ENCODE results near the gene L3MBTL4. TPM values are rescaled to one million over a fixed set of nuclear protein-coding genes. Genes with fewer than 3 reads are reported as not detected.

L3MBTL4 gene
- total RNA-seq, 6 experiments from 2014 or later: not detected

DNA sequence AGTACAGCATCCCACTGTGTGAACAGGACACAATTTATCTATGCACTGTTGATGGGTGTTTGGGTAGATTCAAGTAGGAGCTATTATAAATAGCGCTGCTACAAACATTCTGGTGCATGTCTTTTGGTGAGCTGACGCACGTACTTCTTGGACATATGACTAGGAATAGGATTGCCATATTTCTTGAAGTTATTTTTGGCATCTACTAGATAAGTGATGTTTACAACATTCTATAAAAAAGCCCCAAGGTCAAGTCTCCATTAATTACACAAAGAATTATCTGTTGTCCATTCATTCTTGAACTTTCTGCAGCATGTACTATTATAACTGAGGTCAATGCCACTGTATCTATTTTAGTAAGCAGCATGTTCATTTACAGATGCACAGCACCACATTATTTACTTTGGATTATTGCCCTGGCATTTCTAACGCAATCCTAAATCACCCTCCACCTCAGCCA, 293.9 kb downstream of the L3MBTL4 start:
- Mint-ChIP-seq H3K9me3 (peaks cover 14% of the 10 kb centered on the region), H3K4me1 (ENCODE audit: low read depth) (no peaks in the 10 kb centered on the region), H3K36me3 (ENCODE audit: low read depth) (no peaks in the 10 kb centered on the region; the same call in 1 of the 2 replicates), H3K4me3 (no peak overlapping the region), H3K27me3 (ENCODE audit: insufficient read depth) (no peaks in the 10 kb centered on the region; the same call in 1 of the 2 replicates), H3K27ac (no peak overlapping the region)
- DNase-seq: no peak
- TF ChIP-seq CTCF (IDR thresholded peaks at IDR 0.05): no peak

DNA sequence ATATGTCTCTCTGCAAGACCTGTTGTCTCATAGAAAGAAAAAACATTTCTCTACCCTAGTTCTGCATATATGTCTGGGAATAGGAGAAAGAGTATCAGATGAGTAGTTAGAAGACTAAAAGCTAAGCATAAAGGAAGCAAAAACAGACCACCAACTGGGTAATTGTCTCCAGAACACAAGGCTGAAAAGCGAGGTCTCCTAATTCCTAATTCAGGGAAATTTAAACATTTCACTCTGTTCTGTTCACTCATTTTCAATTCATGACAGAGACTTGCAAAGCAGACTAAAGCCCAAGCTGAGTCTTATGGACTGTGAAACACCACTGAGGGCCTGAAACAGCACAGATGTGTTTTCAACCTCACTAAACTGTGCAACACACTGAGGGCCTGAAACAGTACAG, 294.9 kb downstream of the L3MBTL4 start:
- H3K4me1 Mint-ChIP-seq (ENCODE audit: low read depth): no peaks in the 10 kb centered on the region
- no peaks in the 10 kb centered on the region; the same call in 1 of the 2 replicates for H3K27me3 Mint-ChIP-seq (ENCODE audit: insufficient read depth)
- no peak for TF ChIP-seq CTCF (IDR thresholded peaks at IDR 0.05)
- no peak overlapping the region for H3K27ac Mint-ChIP-seq
- no peak for DNase-seq
- no peaks in the 10 kb centered on the region; the same call in 1 of the 2 replicates for H3K36me3 Mint-ChIP-seq (ENCODE audit: low read depth)
- H3K4me3 Mint-ChIP-seq: no peak overlapping the region
- peaks cover 24% of the 10 kb centered on the region for H3K9me3 Mint-ChIP-seq

DNA sequence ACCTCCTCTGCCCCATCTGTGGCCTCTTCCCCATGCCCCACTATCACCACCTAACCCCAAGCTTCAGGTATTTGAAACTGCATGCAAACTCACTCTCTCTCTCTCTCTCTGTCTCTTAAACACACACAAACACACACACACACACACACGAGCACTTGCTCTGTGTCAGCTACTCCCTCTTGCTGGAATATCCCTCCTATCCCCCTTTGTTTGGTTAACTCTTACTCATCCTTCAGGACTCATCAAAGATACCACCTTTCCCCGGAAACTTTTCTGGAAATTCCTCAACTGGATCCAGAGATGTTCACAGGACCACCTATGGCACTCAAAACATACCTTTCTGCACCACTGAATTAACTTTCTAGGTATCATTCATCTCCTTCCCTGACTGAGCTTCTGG, 296.6 kb downstream of the L3MBTL4 start:
- no peak overlapping the region for H3K4me3 Mint-ChIP-seq
- H3K4me1 Mint-ChIP-seq (ENCODE audit: low read depth): no peaks in the 10 kb centered on the region
- TF ChIP-seq CTCF (IDR thresholded peaks at IDR 0.05): no peak
- peaks cover 28% of the 10 kb centered on the region for H3K9me3 Mint-ChIP-seq
- DNase-seq: no peak
- H3K36me3 Mint-ChIP-seq (ENCODE audit: low read depth): no peaks in the 10 kb centered on the region; the same call in 1 of the 2 replicates
- H3K27me3 Mint-ChIP-seq (ENCODE audit: insufficient read depth): no peaks in the 10 kb centered on the region; the same call in 1 of the 2 replicates
- no peak overlapping the region for H3K27ac Mint-ChIP-seq

DNA sequence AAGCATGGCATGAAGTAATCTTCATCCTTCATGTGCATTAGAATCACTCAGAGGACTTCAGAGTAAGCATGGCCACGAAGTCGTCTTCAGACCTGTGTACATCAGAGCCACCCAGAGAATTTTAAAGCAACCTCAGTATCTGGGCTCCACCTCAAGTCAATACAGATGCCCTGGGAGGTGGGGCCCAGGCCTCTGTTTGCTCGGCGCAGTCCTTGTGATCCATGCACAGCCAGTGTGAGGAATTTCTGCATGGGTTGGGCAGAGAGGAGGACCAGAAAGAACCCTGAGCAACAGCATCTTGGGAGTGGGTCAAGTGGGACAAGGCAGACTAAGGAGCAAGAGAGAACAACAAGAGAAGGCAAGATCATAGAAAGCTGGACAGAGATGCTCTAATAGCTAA, 299.0 kb downstream of the L3MBTL4 start:
- no peak for DNase-seq
- Mint-ChIP-seq H3K4me3 (no peak overlapping the region), H3K27me3 (ENCODE audit: insufficient read depth) (no peaks in the 10 kb centered on the region; the same call in 1 of the 2 replicates), H3K27ac (no peak overlapping the region), H3K36me3 (ENCODE audit: low read depth) (no peaks in the 10 kb centered on the region; the same call in 1 of the 2 replicates), H3K9me3 (peaks cover 23% of the 10 kb centered on the region), H3K4me1 (ENCODE audit: low read depth) (no peaks in the 10 kb centered on the region)
- no peak for TF ChIP-seq CTCF (IDR thresholded peaks at IDR 0.05)

DNA sequence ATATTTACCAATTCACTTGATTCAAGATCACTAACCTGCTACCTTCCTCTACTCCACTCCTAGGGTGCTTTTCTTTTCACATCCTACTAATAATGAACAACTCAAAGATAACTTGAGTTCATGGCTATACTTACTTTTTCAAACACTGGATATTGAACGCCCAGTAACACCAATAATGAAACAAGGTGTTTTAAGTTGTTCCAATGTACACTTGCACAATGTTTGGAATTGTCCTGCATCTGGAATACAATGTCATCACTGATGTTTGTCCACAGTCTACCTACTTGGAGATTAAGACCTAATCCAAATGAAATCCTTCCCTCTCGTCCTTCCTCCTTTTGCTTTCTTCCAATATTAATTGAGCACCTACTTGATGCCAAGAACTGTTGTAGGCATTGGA, 301.1 kb downstream of the L3MBTL4 start:
- TF ChIP-seq CTCF (IDR thresholded peaks at IDR 0.05): no peak
- Mint-ChIP-seq H3K4me3 (no peak overlapping the region), H3K36me3 (ENCODE audit: low read depth) (no peaks in the 10 kb centered on the region; the same call in 1 of the 2 replicates)

More for the DNA sequence above, 301.1 kb downstream of the L3MBTL4 start:
- Mint-ChIP-seq H3K9me3 (peaks cover 27% of the 10 kb centered on the region), H3K27ac (no peak overlapping the region), H3K4me1 (ENCODE audit: low read depth) (no peaks in the 10 kb centered on the region), H3K27me3 (ENCODE audit: insufficient read depth) (no peaks in the 10 kb centered on the region; the same call in 1 of the 2 replicates)
- no peak for DNase-seq
